ENCODE measurements around the gene SPAG16. TPM values are rescaled to one million over a fixed set of nuclear protein-coding genes. Genes with fewer than 3 reads are reported as not detected.

SPAG16 gene
- total and polyA plus RNA-seq, 11 donors: 9.8 to 26.1 (median 15.2) TPM

- WGBS, 4 donors: 45 to 57% (median 55%) methylated on average over 1 to 3 of the region's 3 CpGs
- H3K4me3 ChIP-seq: no peak overlapping the region
- intact Hi-C loops (cut with DNase I): no loop called here
- peaks cover 0 to 5% (median 0%) of the 10 kb centered on the region in 12 donors for H3K4me1 ChIP-seq
- peak in 4 of 5 donors; percentile 32 to 74 (median 50) for DNase-seq
- no peak overlapping the region for H3K27ac ChIP-seq
- peaks cover 0 to 60% (median 9%) of the 10 kb centered on the region in 9 donors for H3K36me3 ChIP-seq
- TF ChIP-seq CTCF (IDR thresholded peaks at IDR 0.05): no peak
- no peak for TF ChIP-seq POLR2A (IDR thresholded peaks at IDR 0.05)
- H3K9me3 ChIP-seq: peaks cover 0 to 35% (median 22%) of the 10 kb centered on the region in 12 donors
- no peaks in the 10 kb centered on the region for H3K27me3 ChIP-seq
- peak in 3 of 4 donors; percentile 77 to 85 (median 84) for ATAC-seq
Measured at GRCh38 chr2:213306316-213306942, 22.2 kb downstream of the SPAG16 start.

DNA sequence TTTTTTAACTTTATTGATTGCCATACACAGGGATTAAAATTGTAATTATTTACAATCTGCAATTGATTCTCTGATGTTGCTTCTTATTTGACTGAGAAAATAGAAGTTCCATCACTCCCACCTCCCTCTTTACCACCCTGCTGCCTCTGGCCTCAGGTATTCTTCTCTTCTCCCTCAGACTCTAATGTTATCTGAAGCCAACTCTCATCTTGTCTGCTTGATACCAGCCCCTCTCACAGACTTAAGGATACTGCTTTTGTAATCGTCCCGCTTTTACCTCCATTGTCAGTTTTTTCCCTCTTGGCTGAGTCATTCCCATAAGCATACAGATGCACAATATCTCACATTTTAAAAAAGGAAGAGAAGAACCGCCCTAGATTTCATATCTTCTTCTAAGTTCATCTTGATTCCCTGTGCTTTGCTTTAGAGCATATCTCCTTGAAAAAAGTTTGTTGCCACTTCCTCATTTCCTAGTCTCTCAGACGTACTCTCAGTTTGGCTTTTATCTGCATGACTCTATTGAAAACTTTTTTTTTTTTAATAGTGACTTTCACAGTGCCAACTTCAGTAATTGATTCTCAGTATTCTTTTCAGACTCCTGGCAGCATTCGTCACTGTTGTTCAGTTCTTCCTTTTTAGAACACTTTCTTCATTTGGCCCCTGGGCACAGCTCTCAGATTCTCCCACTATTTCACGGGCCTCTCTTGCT lies 31.1 kb downstream of the SPAG16 start:
- ATAC-seq: no peak
- intact Hi-C loops (cut with DNase I): no loop called here
- WGBS, 4 donors: 81 to 84% (median 82%) methylated on average over 6 of the region's 6 CpGs

GRCh38 chr2:213316001-213316735 lies 31.9 kb downstream of the SPAG16 start:
- ATAC-seq (no peak), DNase-seq (no peak)
- WGBS, 4 donors: 92 to 95% (median 93%) methylated on average over 3 of the region's 3 CpGs
- Histone ChIP-seq H3K4me3 (no peak overlapping the region), H3K27me3 (no peaks in the 10 kb centered on the region), H3K9me3 (no peaks in the 10 kb centered on the region), H3K4me1 (no peaks in the 10 kb centered on the region), H3K27ac (no peak overlapping the region), H3K36me3 (peaks cover 0 to 57% (median 2%) of the 10 kb centered on the region in 9 donors)
- intact Hi-C loops (cut with DNase I): no loop called here
- TF ChIP-seq CTCF (IDR thresholded peaks at IDR 0.05): no peak

More for the DNA sequence above, 31.1 kb downstream of the SPAG16 start:
- Histone ChIP-seq H3K27me3 (no peaks in the 10 kb centered on the region), H3K36me3 (peaks cover 0 to 57% (median 4%) of the 10 kb centered on the region in 9 donors), H3K4me1 (no peaks in the 10 kb centered on the region), H3K9me3 (no peaks in the 10 kb centered on the region), H3K4me3 (no peak overlapping the region), H3K27ac (no peak overlapping the region)
- TF ChIP-seq POLR2A (IDR thresholded peaks at IDR 0.05) (no peak), CTCF (IDR thresholded peaks at IDR 0.05) (no peak)
- no peak for DNase-seq

- 54 to 67% (median 62%) methylated on average over 3 of the region's 3 CpGs for whole genome bisulfite sequencing, 4 donors
- Histone ChIP-seq H3K27ac (no peak overlapping the region), H3K36me3 (peaks cover 0 to 45% (median 2%) of the 10 kb centered on the region in 9 donors)
Measured at GRCh38 chr2:213317929-213318328, 33.7 kb downstream of the SPAG16 start.

More at GRCh38 chr2:213317929-213318328, 33.7 kb downstream of the SPAG16 start:
- H3K4me1 ChIP-seq: no peaks in the 10 kb centered on the region
- no peaks in the 10 kb centered on the region for H3K27me3 ChIP-seq
- no peak for DNase-seq
- TF ChIP-seq POLR2A (IDR thresholded peaks at IDR 0.05): no peak
- TF ChIP-seq CTCF (IDR thresholded peaks at IDR 0.05): no peak
- no peak for ATAC-seq
- intact Hi-C loops (cut with DNase I): no loop called here
- no peaks in the 10 kb centered on the region for H3K9me3 ChIP-seq
- no peak overlapping the region for H3K4me3 ChIP-seq

All from heart left ventricle (tissue), 16 donors.